T-cell (primary cell): Measurements from ENCODE around the gene TMEM107. TPM values are rescaled to one million over a fixed set of nuclear protein-coding genes. Genes with fewer than 3 reads are reported as not detected.

Source experiments
- ATAC-seq, 4 experiments: fragments of 200-7000 bp in 3 of 4; fragments of 150-1000 bp in 1 of 4; cut with Tn5 transposase; replicated peaks in 1 of 4; 1 replicate in 3 of 4; 2 replicates in 1 of 4; pipeline ENCODE4 v1.10.0; 2021; ENCODE audit warnings: moderate library complexity in 3 of 4, mild to moderate bottlenecking in 2 of 4, moderate number of reproducible peaks in 1 of 4
- CTCF ChIA-PET, 2 donors: fragments of 300-600 bp; sonication (Branson Sonifier 250); formaldehyde crosslinking; loops; one replicate each; lab custom pipeline; 2022; ENCODE audit warnings: antibody characterized with exemption in 2 of 2; lab: Charles Lee
- POLR2A ChIA-PET, 2 donors: fragments of 300-600 bp; sonication (Branson Sonifier 250); formaldehyde crosslinking; loops; one replicate each; lab custom pipeline; 2022; ENCODE audit warnings: antibody characterized with exemption in 2 of 2; lab: Charles Lee
- DNase-seq, 35 experiments: peaks; one replicate each; pipeline versions ENCODE4 v3.0.0 to v3.0.0-alpha.2; 2013 to 2023
- H3K27ac ChIP-seq: one replicate; pipeline ENCODE4 v1.5.1; 2013; ENCODE audit warnings: low read length
- H3K27me3 ChIP-seq, 2 experiments: replicated peaks in 1 of 2; 1 replicate in 1 of 2; 2 replicates in 1 of 2; pipeline versions ENCODE4 v1.6.1 to v1.7.0; 2013; ENCODE audit warnings: low read length in 1 of 2, mixed read lengths in 1 of 2; ENCODE audit not compliant: control insufficient read depth in 2 of 2, insufficient read depth in 2 of 2; ENCODE audit errors: extremely low read depth in 1 of 2
- H3K36me3 ChIP-seq, 2 donors: 1 replicate in 1 of 2; 2 replicates in 1 of 2; pipeline versions ENCODE4 v1.6.1 to v1.7.0; 2013; ENCODE audit warnings: low read length in 1 of 2; ENCODE audit not compliant: control insufficient read depth in 2 of 2, insufficient read depth in 1 of 2; ENCODE audit errors: extremely low read depth in 1 of 2
- H3K4me1 ChIP-seq, 2 experiments: 1 replicate in 1 of 2; 2 replicates in 1 of 2; pipeline versions ENCODE4 v1.6.1 to v1.7.0; 2013; ENCODE audit warnings: low read length in 2 of 2, mixed read lengths in 1 of 2; ENCODE audit not compliant: insufficient read depth in 2 of 2, control insufficient read depth in 1 of 2; ENCODE audit errors: extremely low read depth in 1 of 2
- H3K4me3 ChIP-seq, 2 donors: 1 replicate in 1 of 2; 2 replicates in 1 of 2; pipeline versions ENCODE4 v1.5.1 to v1.7.0; 2013; ENCODE audit warnings: mild to moderate bottlenecking in 2 of 2, low read length in 1 of 2, moderate library complexity in 1 of 2; ENCODE audit not compliant: control insufficient read depth in 1 of 2; ENCODE audit errors: extremely low read depth in 1 of 2
- H3K9me3 ChIP-seq: 2 replicates; pipeline ENCODE4 v1.7.0; 2013
- H3K27ac Mint-ChIP-seq, 2 donors: one replicate each; pipeline ENCODE4 v1.8.0; 2020 to 2021; ENCODE audit warnings: mild to moderate bottlenecking in 2 of 2, mixed read lengths in 2 of 2
- H3K27me3 Mint-ChIP-seq, 2 donors: one replicate each; pipeline ENCODE4 v1.8.0; 2021 to 2022; ENCODE audit warnings: mixed read lengths in 2 of 2
- H3K36me3 Mint-ChIP-seq: one replicate; pipeline ENCODE4 v1.8.0; 2021; ENCODE audit warnings: mixed read lengths
- H3K4me1 Mint-ChIP-seq, 3 donors: one replicate each; pipeline ENCODE4 v1.8.0; 2020 to 2022; ENCODE audit warnings: mixed read lengths in 3 of 3, mild to moderate bottlenecking in 1 of 3
- H3K4me3 Mint-ChIP-seq, 3 donors: one replicate each; pipeline ENCODE4 v1.8.0; 2020 to 2022; ENCODE audit warnings: mild to moderate bottlenecking in 3 of 3, mixed read lengths in 3 of 3, moderate library complexity in 3 of 3
- H3K9me3 Mint-ChIP-seq, 3 donors: one replicate each; pipeline ENCODE4 v1.8.0; 2020 to 2022; ENCODE audit warnings: mixed read lengths in 3 of 3
- WGBS: methylation state at CpG from one replicate; pipeline ENCODE4 v1.1.5; 2013; ENCODE audit warnings: missing lambda C conversion rate; ENCODE audit not compliant: insufficient coverage; 5-methylcytosine and 5-hydroxymethylcytosine counted together
- total RNA-seq, 35 experiments: library from RNA in 6 of 35; stranded (reverse) in 6 of 35; fragments of 120-200 nt in 1 of 35; gene quantifications; one replicate each; pipeline versions ENCODE4 v1.2.1 to v1.2.4 and lab custom pipeline; 2013 to 2026

Gene TMEM107
- total RNA-seq, 5 donors from 2014 or later (not counting 1 experiment from before 2014, with no cell fraction given) = 23.4 to 28.9 (median 25.0) TPM

GRCh38 chr17:8142158-8142886 lies 33.9 kb downstream of the TMEM107 start:
- 92% methylated on average over 17 of the region's 23 CpGs for WGBS

GRCh38 chr17:8141741-8142140 lies 34.4 kb downstream of the TMEM107 start:
- peaks cover 33% of the 10 kb centered on the region for H3K36me3 Mint-ChIP-seq
- ChIA-PET CTCF (interaction anchor here in 1 of 2 donors (1.0 kb wide), 1 partner anchor 9 kb away, joined by 4 read pairs; no protein-coding TSS in a partner anchor), POLR2A (interaction anchor here (0.7 to 2.5 kb wide), 7 partner anchors 8 to 22 kb away, joined by 3 to 19 read pairs (median 6); no protein-coding TSS in a partner anchor)
- peak overlapping the region in 1 of 2 donors; percentile 39 for H3K27ac Mint-ChIP-seq
- ATAC-seq = no peak
- H3K9me3 ChIP-seq = no peaks in the 10 kb centered on the region
- WGBS = 94% methylated on average over 10 of the region's 11 CpGs
- H3K4me1 Mint-ChIP-seq = peaks cover 0 to 25% (median 1%) of the 10 kb centered on the region in 3 donors
- no peaks in the 10 kb centered on the region for H3K27me3 Mint-ChIP-seq
- DNase-seq = peak in 3 of 35 experiments; percentile 7 to 21 (median 18)
- H3K27ac ChIP-seq = no peak overlapping the region
- no peaks in the 10 kb centered on the region for H3K27me3 ChIP-seq
- H3K9me3 Mint-ChIP-seq = no peaks in the 10 kb centered on the region
- H3K4me1 ChIP-seq = peaks cover 10 to 28% of the 10 kb centered on the region in 2 experiments
- no peak overlapping the region for H3K4me3 ChIP-seq
- H3K36me3 ChIP-seq = peaks cover 21 to 68% of the 10 kb centered on the region in 2 donors
- no peak overlapping the region for H3K4me3 Mint-ChIP-seq

More at GRCh38 chr17:8142158-8142886, 33.9 kb downstream of the TMEM107 start:
- ChIA-PET CTCF (interaction anchor here in 1 of 2 donors (1.0 kb wide), 1 partner anchor 9 kb away, joined by 4 read pairs; no protein-coding TSS in a partner anchor), POLR2A (interaction anchor here (0.6 to 2.5 kb wide), 7 partner anchors 7 to 22 kb away, joined by 3 to 19 read pairs (median 6); no protein-coding TSS in a partner anchor)
- H3K4me1 Mint-ChIP-seq = peaks cover 0 to 30% (median 2%) of the 10 kb centered on the region in 3 donors
- H3K9me3 Mint-ChIP-seq = no peaks in the 10 kb centered on the region
- no peak overlapping the region for H3K4me3 Mint-ChIP-seq
- no peak overlapping the region for H3K27ac ChIP-seq
- DNase-seq (peak in 5 of 35 experiments; percentile 3 to 32 (median 15)), ATAC-seq (no peak)
- peaks cover 37% of the 10 kb centered on the region for H3K36me3 Mint-ChIP-seq
- H3K36me3 ChIP-seq = peaks cover 21 to 73% of the 10 kb centered on the region in 2 donors
- no peak overlapping the region for H3K4me3 ChIP-seq
- no peak overlapping the region for H3K27ac Mint-ChIP-seq
- peaks cover 10 to 28% of the 10 kb centered on the region in 2 experiments for H3K4me1 ChIP-seq
- H3K9me3 ChIP-seq = no peaks in the 10 kb centered on the region
- H3K27me3 Mint-ChIP-seq = no peaks in the 10 kb centered on the region
- H3K27me3 ChIP-seq = no peaks in the 10 kb centered on the region

GRCh38 chr17:8141045-8141444 lies 35.1 kb downstream of the TMEM107 start:
- ATAC-seq = no peak
- peaks cover 21 to 61% of the 10 kb centered on the region in 2 donors for H3K36me3 ChIP-seq
- ChIA-PET CTCF (interaction anchor here in 1 of 2 donors (1.1 kb wide), 1 partner anchor 18 kb away, joined by 3 read pairs; no protein-coding TSS in a partner anchor), POLR2A (interaction anchor here (0.5 to 2.5 kb wide), 9 partner anchors 9 to 70 kb away, joined by 3 to 19 read pairs (median 6); partner anchors contain the start of gene AURKB (in 1 of the 2))
- no peaks in the 10 kb centered on the region for H3K27me3 ChIP-seq
- no peak overlapping the region for H3K27ac Mint-ChIP-seq
- no peaks in the 10 kb centered on the region for H3K9me3 Mint-ChIP-seq
- peaks cover 0 to 18% (median 2%) of the 10 kb centered on the region in 3 donors for H3K4me1 Mint-ChIP-seq
- H3K9me3 ChIP-seq = no peaks in the 10 kb centered on the region
- H3K4me3 ChIP-seq = no peak overlapping the region
- peaks cover 10 to 28% of the 10 kb centered on the region in 2 experiments for H3K4me1 ChIP-seq
- H3K4me3 Mint-ChIP-seq = no peak overlapping the region
- 100% methylated on average over 2 of the region's 7 CpGs for WGBS
- peaks cover 26% of the 10 kb centered on the region for H3K36me3 Mint-ChIP-seq
- H3K27ac ChIP-seq = no peak overlapping the region
- DNase-seq = peak in 3 of 35 experiments; percentile 6 to 22 (median 14)
- no peaks in the 10 kb centered on the region for H3K27me3 Mint-ChIP-seq

GRCh38 chr17:8140065-8141029 lies 35.8 kb downstream of the TMEM107 start:
- ATAC-seq = no peak
- 98% methylated on average over 5 of the region's 18 CpGs for WGBS
- Mint-ChIP-seq H3K4me1 (peaks cover 0 to 15% (median 2%) of the 10 kb centered on the region in 3 donors), H3K9me3 (no peaks in the 10 kb centered on the region), H3K36me3 (peaks cover 24% of the 10 kb centered on the region), H3K4me3 (no peak overlapping the region), H3K27ac (peak overlapping the region in 1 of 2 donors; percentile 19), H3K27me3 (no peaks in the 10 kb centered on the region)
- ChIA-PET CTCF (interaction anchor here (1.1 to 1.6 kb wide), 2 partner anchors 16 to 18 kb away, joined by 3 to 7 read pairs; no protein-coding TSS in a partner anchor), POLR2A (interaction anchor here (0.5 to 2.5 kb wide), 12 partner anchors 8 to 138 kb away, joined by 3 to 19 read pairs (median 5); partner anchors contain the start of gene AURKB (in 1 of the 2))
- H3K27ac ChIP-seq = peak overlapping the region; percentile 20
- DNase-seq = peak in 5 of 35 experiments; percentile 4 to 32 (median 14)
- H3K27me3 ChIP-seq = no peaks in the 10 kb centered on the region
- peaks cover 21 to 54% of the 10 kb centered on the region in 2 donors for H3K36me3 ChIP-seq
- no peaks in the 10 kb centered on the region for H3K9me3 ChIP-seq
- no peak overlapping the region for H3K4me3 ChIP-seq
- H3K4me1 ChIP-seq = peaks cover 10 to 28% of the 10 kb centered on the region in 2 experiments

- POLR2A ChIA-PET = interaction anchor here (1.0 to 1.4 kb wide), 5 partner anchors 9 to 109 kb away, joined by 3 to 7 read pairs (median 5); partner anchors contain the start of gene CTC1 (in 1 of the 2)
- ATAC-seq = peak; percentile 80 to 97 (median 94)
- Mint-ChIP-seq H3K27ac (no peak overlapping the region), H3K36me3 (peaks cover 17% of the 10 kb centered on the region), H3K4me1 (peaks cover 0 to 12% (median 2%) of the 10 kb centered on the region in 3 donors), H3K9me3 (no peaks in the 10 kb centered on the region), H3K4me3 (no peak overlapping the region), H3K27me3 (no peaks in the 10 kb centered on the region)
- Histone ChIP-seq H3K4me1 (peaks cover 10 to 28% of the 10 kb centered on the region in 2 experiments), H3K4me3 (peak overlapping the region; percentile 68 to 74), H3K27me3 (peaks cover 0 to 3% of the 10 kb centered on the region in 2 experiments), H3K27ac (peak overlapping the region; percentile 97), H3K9me3 (no peaks in the 10 kb centered on the region), H3K36me3 (peaks cover 13 to 38% of the 10 kb centered on the region in 2 donors)
- CTCF ChIA-PET = interaction anchor here (0.6 to 2.6 kb wide), 15 partner anchors 9 to 594 kb away, joined by 3 to 23 read pairs (median 5); no protein-coding TSS in a partner anchor
- peak; percentile 89 to 98 (median 94) for DNase-seq
- under 1% methylated on average over 42 of the region's 46 CpGs for WGBS
These were observed 37.4 kb downstream of the TMEM107 start for GRCh38 chr17:8138672-8139371.
